ENCODE data around the gene ITGA2B. TPM values are rescaled to one million over a fixed set of nuclear protein-coding genes. Genes with fewer than 3 reads are reported as not detected.

Gene ITGA2B
- total and polyA plus RNA-seq, 9 donors: 0.60 to 5.2 (median 2.2) TPM

- 64 to 76% (median 73%) methylated on average over 12 of the region's 12 CpGs for WGBS, 3 donors
- no peaks in the 10 kb centered on the region for H3K9me3 ChIP-seq
- H3K4me1 ChIP-seq (ENCODE audit: insufficient read depth): no peaks in the 10 kb centered on the region
- no peaks in the 10 kb centered on the region for H3K36me3 ChIP-seq
- no peak overlapping the region for H3K4me3 ChIP-seq
- no peaks in the 10 kb centered on the region for H3K27me3 ChIP-seq
- TF ChIP-seq POLR2A (IDR thresholded peaks at IDR 0.05) (no peak), CTCF (IDR thresholded peaks at IDR 0.05) (no peak), EP300 (IDR thresholded peaks at IDR 0.05) (no peak)
- H3K27ac ChIP-seq: no peak overlapping the region
- intact Hi-C loops (cut with DNase I): no loop called here
- no peak for DNase-seq
Observed at GRCh38 chr17:44376779-44377178, 12.7 kb downstream of the ITGA2B start.

DNA sequence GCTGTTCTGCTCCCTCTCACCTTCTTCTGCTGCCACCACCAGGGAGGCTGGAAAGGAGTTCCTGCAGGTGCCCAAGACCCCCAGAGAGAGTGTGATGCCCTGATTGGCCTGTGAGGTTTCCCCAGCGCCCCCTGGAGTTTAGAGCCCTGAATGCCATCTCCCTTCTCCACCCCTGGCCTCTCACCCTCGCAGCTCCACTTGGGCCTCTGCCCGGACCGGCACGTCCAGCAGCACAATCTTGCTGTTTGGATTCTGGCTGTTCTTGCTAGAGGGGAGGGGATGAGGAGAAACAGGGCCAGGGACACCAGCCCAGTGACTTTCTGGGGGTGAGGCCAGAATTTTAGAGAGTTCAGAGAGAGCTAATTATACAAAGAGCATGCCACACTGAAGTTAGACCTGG, 13.3 kb downstream of the ITGA2B start:
- Histone ChIP-seq H3K36me3 (no peaks in the 10 kb centered on the region), H3K4me3 (no peak overlapping the region), H3K27ac (no peak overlapping the region), H3K9me3 (no peaks in the 10 kb centered on the region), H3K4me1 (ENCODE audit: insufficient read depth) (no peaks in the 10 kb centered on the region), H3K27me3 (no peaks in the 10 kb centered on the region)
- DNase-seq: peak; percentile 48 to 88 (median 59)
- TF ChIP-seq POLR2A (IDR thresholded peaks at IDR 0.05) (no peak), EP300 (IDR thresholded peaks at IDR 0.05) (no peak), CTCF (IDR thresholded peaks at IDR 0.05) (no peak)
- intact Hi-C loops (cut with DNase I): no loop called here
- WGBS, 3 donors: 1 to 11% (median 6%) methylated on average over 5 of the region's 5 CpGs

GRCh38 chr17:44375196-44376017, 14.0 kb downstream of the ITGA2B start:
- Histone ChIP-seq H3K4me3 (no peak overlapping the region), H3K36me3 (no peaks in the 10 kb centered on the region), H3K9me3 (no peaks in the 10 kb centered on the region), H3K4me1 (ENCODE audit: insufficient read depth) (no peaks in the 10 kb centered on the region), H3K27me3 (no peaks in the 10 kb centered on the region), H3K27ac (no peak overlapping the region)
- DNase-seq: no peak
- TF ChIP-seq POLR2A (IDR thresholded peaks at IDR 0.05) (no peak), EP300 (IDR thresholded peaks at IDR 0.05) (no peak), CTCF (IDR thresholded peaks at IDR 0.05) (no peak)
- 36 to 54% (median 43%) methylated on average over 22 of the region's 22 CpGs for WGBS, 3 donors
- intact Hi-C loops (cut with DNase I): no loop called here

- DNase-seq: no peak
- Histone ChIP-seq H3K4me1 (ENCODE audit: insufficient read depth) (no peaks in the 10 kb centered on the region), H3K9me3 (no peaks in the 10 kb centered on the region), H3K27ac (no peak overlapping the region), H3K36me3 (no peaks in the 10 kb centered on the region), H3K4me3 (no peak overlapping the region), H3K27me3 (no peaks in the 10 kb centered on the region)
- WGBS, 3 donors: 49 to 62% (median 58%) methylated on average over 29 to 31 of the region's 31 CpGs
- TF ChIP-seq EP300 (IDR thresholded peaks at IDR 0.05) (no peak), CTCF (IDR thresholded peaks at IDR 0.05) (no peak), POLR2A (IDR thresholded peaks at IDR 0.05) (no peak)
- intact Hi-C loops (cut with DNase I): no loop called here
Observed at GRCh38 chr17:44374306-44375195, 14.9 kb downstream of the ITGA2B start.
